Hepatocyte (in vitro differentiated cells): ENCODE measurements around the gene MAP4K1. TPM values are rescaled to one million over a fixed set of nuclear protein-coding genes. Genes with fewer than 3 reads are reported as not detected.

Source experiments
- DNase-seq: peaks from one replicate; pipeline ENCODE4 v3.0.0-alpha.2; 2016; ENCODE audit warnings: low spot score
- H2AFZ ChIP-seq: fragments of 200-600 bp; sonication (generic); 2 replicates; pipeline ENCODE4 v1.6.0; 2016; ENCODE audit warnings: antibody characterized with exemption, mild to moderate bottlenecking
- H3K27ac ChIP-seq: fragments of 200-600 bp; sonication (generic); 2 replicates; pipeline ENCODE4 v1.5.1; 2016; ENCODE audit warnings: mild to moderate bottlenecking
- H3K27me3 ChIP-seq: fragments of 200-600 bp; sonication (generic); 2 replicates; pipeline ENCODE4 v1.6.1; 2016
- H3K36me3 ChIP-seq: fragments of 200-600 bp; sonication (generic); replicated peaks from 2 replicates; pipeline ENCODE4 v1.5.1; 2016; ENCODE audit warnings: low read depth; ENCODE audit not compliant: insufficient read depth
- H3K4me1 ChIP-seq: fragments of 200-600 bp; sonication (generic); 2 replicates; pipeline ENCODE4 v1.5.1; 2016; ENCODE audit warnings: mild to moderate bottlenecking, moderate library complexity; ENCODE audit not compliant: insufficient read depth
- H3K4me2 ChIP-seq: fragments of 200-600 bp; sonication (generic); 2 replicates; pipeline ENCODE4 v1.6.0; 2016
- H3K4me3 ChIP-seq: fragments of 200-600 bp; sonication (generic); 2 replicates; pipeline ENCODE4 v1.5.1; 2016; ENCODE audit warnings: mild to moderate bottlenecking
- H3K79me2 ChIP-seq: fragments of 200-600 bp; sonication (generic); 2 replicates; pipeline ENCODE4 v1.6.0; 2017; ENCODE audit warnings: mild to moderate bottlenecking
- H3K9me2 ChIP-seq: fragments of 200-600 bp; sonication (generic); replicated peaks from 2 replicates; pipeline ENCODE4 v1.6.0; 2017; ENCODE audit warnings: mild to moderate bottlenecking; ENCODE audit not compliant: insufficient read depth
- H3K9me3 ChIP-seq: fragments of 200-600 bp; sonication (generic); 2 replicates; pipeline ENCODE4 v1.5.1; 2016; ENCODE audit warnings: low read depth, mild to moderate bottlenecking
- H4K20me1 ChIP-seq: fragments of 200-600 bp; sonication (generic); 2 replicates; pipeline ENCODE4 v1.6.0; 2016; ENCODE audit warnings: mild to moderate bottlenecking; ENCODE audit not compliant: insufficient read depth, poor library complexity, severe bottlenecking
- CTCF ChIP-seq: fragments of 200-600 bp; sonication (generic); IDR thresholded peaks from 2 replicates; pipeline ENCODE4 v1.5.1; 2016; ENCODE audit warnings: antibody characterized with exemption, mild to moderate bottlenecking; ENCODE audit not compliant: poor library complexity
- EZH2 ChIP-seq: fragments of 200-600 bp; sonication (generic); IDR thresholded peaks from 2 replicates; pipeline ENCODE4 v1.6.1; 2016; ENCODE audit warnings: antibody characterized with exemption, mild to moderate bottlenecking, borderline replicate concordance
- EZH2phosphoT487 ChIP-seq: fragments of 200-600 bp; sonication (generic); IDR thresholded peaks from one replicate; pipeline ENCODE4 v1.6.1; 2018; ENCODE audit warnings: antibody characterized with exemption, mild to moderate bottlenecking, low read depth, moderate library complexity; ENCODE audit not compliant: unreplicated experiment, severe bottlenecking
- WGBS: methylation state at CpG from one replicate; pipeline ENCODE4 v1.1.6; 2016; ENCODE audit warnings: low lambda C conversion rate; ENCODE audit errors: missing lambda C conversion rate; 5-methylcytosine and 5-hydroxymethylcytosine counted together
- polyA plus RNA-seq: library from polyadenylated mRNA; unstranded; fragments of >200 nt; fragmentation: Nextera tagmentation; extraction: Ambion mirVana; gene quantifications from 2 replicates; pipeline ENCODE4 v1.2.1, GENCODE V29; 2016
- total RNA-seq: library from RNA; depleted of rRNA; stranded (reverse); fragments of >200 nt; gene quantifications from 2 replicates; pipeline ENCODE4 v1.2.3, GENCODE V29; 2014

The MAP4K1 gene
- total and polyA plus RNA-seq, 2 experiments from 2014 or later: 0.57 to 2.6 TPM

GRCh38 chr19:38629568-38629967 lies 11.8 kb upstream of the MAP4K1 start:
- DNase-seq: no peak
- WGBS: 96% methylated on average over 6 of the region's 6 CpGs
- H3K36me3 ChIP-seq: no peaks in the 10 kb centered on the region

GRCh38 chr19:38626401-38626800 lies 8.6 kb upstream of the MAP4K1 start:
- no peak for DNase-seq
- no peak overlapping the region for H3K27ac ChIP-seq
- WGBS: 100% methylated on average over 4 of the region's 4 CpGs
- no peaks in the 10 kb centered on the region for H3K27me3 ChIP-seq
- no peak overlapping the region for H3K4me3 ChIP-seq
- H3K9me2 ChIP-seq: no peaks in the 10 kb centered on the region
- no peaks in the 10 kb centered on the region for H3K4me1 ChIP-seq
- H3K4me2 ChIP-seq: no peak overlapping the region
- H3K36me3 ChIP-seq: no peaks in the 10 kb centered on the region
- H3K9me3 ChIP-seq: no peaks in the 10 kb centered on the region
- no peaks in the 10 kb centered on the region for H4K20me1 ChIP-seq
- H3K79me2 ChIP-seq: no peaks in the 10 kb centered on the region
- TF ChIP-seq EZH2phosphoT487 (no peak), EZH2 (no peak), CTCF (no peak)
- H2AFZ ChIP-seq: no peak overlapping the region

More at GRCh38 chr19:38629568-38629967, 11.8 kb upstream of the MAP4K1 start:
- H3K27ac ChIP-seq: no peak overlapping the region
- no peak overlapping the region for H3K4me2 ChIP-seq
- H2AFZ ChIP-seq: no peak overlapping the region
- TF ChIP-seq CTCF: no peak
- no peak for TF ChIP-seq EZH2phosphoT487
- no peak for TF ChIP-seq EZH2
- no peaks in the 10 kb centered on the region for H3K79me2 ChIP-seq
- H3K4me1 ChIP-seq: peaks cover 3% of the 10 kb centered on the region
- H3K9me2 ChIP-seq: no peaks in the 10 kb centered on the region
- no peak overlapping the region for H3K4me3 ChIP-seq
- H4K20me1 ChIP-seq: no peaks in the 10 kb centered on the region
- no peaks in the 10 kb centered on the region for H3K9me3 ChIP-seq
- H3K27me3 ChIP-seq: no peaks in the 10 kb centered on the region

- no peak overlapping the region for H3K27ac ChIP-seq
- H3K4me3 ChIP-seq: no peak overlapping the region
- no peaks in the 10 kb centered on the region for H3K4me1 ChIP-seq
- H3K27me3 ChIP-seq: no peaks in the 10 kb centered on the region
- H4K20me1 ChIP-seq: no peaks in the 10 kb centered on the region
- WGBS: 97% methylated on average over 3 of the region's 3 CpGs
- H3K9me2 ChIP-seq: no peaks in the 10 kb centered on the region
- H3K79me2 ChIP-seq: peaks cover 9% of the 10 kb centered on the region
- no peak overlapping the region for H2AFZ ChIP-seq
- no peak overlapping the region for H3K4me2 ChIP-seq
- no peak for DNase-seq
- no peaks in the 10 kb centered on the region for H3K36me3 ChIP-seq
- TF ChIP-seq EZH2 (no peak), EZH2phosphoT487 (no peak), CTCF (no peak)
- H3K9me3 ChIP-seq: no peaks in the 10 kb centered on the region
Measured at GRCh38 chr19:38624822-38625221, 7.1 kb upstream of the MAP4K1 start.
